K562 (cell line): ENCODE results near the gene PRICKLE4. TPM values are rescaled to one million over a fixed set of nuclear protein-coding genes. Genes with fewer than 3 reads are reported as not detected.

Source experiments
- CEBPG ChIP-seq, 3 experiments: fragments of 200-800 bp in 1 of 3; sonication (Bioruptor generic) in 1 of 3; sonication (generic) in 1 of 3; formaldehyde crosslinking in 1 of 3; IDR thresholded peaks in 2 of 3; conservative IDR thresholded peaks in 1 of 3; 2 replicates each; pipeline versions ENCODE4 v1.6.1 to v1.8.0; 2016 to 2022; ENCODE audit warnings: missing compliant biosample characterization in 2 of 3, missing genetic modification characterization in 2 of 3, mild to moderate bottlenecking in 1 of 3, missing genetic modification reagents in 1 of 3
- CHD2 ChIP-seq: IDR thresholded peaks from 2 replicates; pipeline ENCODE4 v1.6.1; 2011; ENCODE audit warnings: low read depth, low read length
- CREB5 ChIP-seq: fragments of 250-450 bp; sonication (Bioruptor Pico); IDR thresholded peaks from 2 replicates; pipeline ENCODE4 v1.5.0; 2020; ENCODE audit warnings: mild to moderate bottlenecking
- CTCFL ChIP-seq: IDR thresholded peaks from 2 replicates; pipeline ENCODE4 v1.6.1; 2011; ENCODE audit warnings: borderline replicate concordance, low read depth, mild to moderate bottlenecking, moderate library complexity, low read length; ENCODE audit not compliant: insufficient read depth, poor library complexity, severe bottlenecking
- MNT ChIP-seq, 2 experiments: fragments of 450-650 bp; conservative IDR thresholded peaks; 2 replicates each; pipeline ENCODE4 v1.6.1; 2017; ENCODE audit warnings: mild to moderate bottlenecking in 2 of 2, moderate library complexity in 2 of 2
- SP1 ChIP-seq: sonication (generic); formaldehyde crosslinking; IDR thresholded peaks from 2 replicates; pipeline ENCODE4 v1.8.1; 2022; ENCODE audit warnings: mild to moderate bottlenecking, missing genetic modification reagents
- TBL1XR1 ChIP-seq, 2 experiments: IDR thresholded peaks; 2 replicates each; pipeline ENCODE4 v1.6.1; 2012; ENCODE audit warnings: improper control_type of control experiment in 2 of 2, low read length in 2 of 2, mild to moderate bottlenecking in 1 of 2
- UBTF ChIP-seq, 2 experiments: IDR thresholded peaks; 2 replicates each; pipeline ENCODE4 v1.6.1; 2012; ENCODE audit warnings: improper control_type of control experiment in 2 of 2, low read depth in 2 of 2, low read length in 2 of 2, borderline replicate concordance in 1 of 2
- ZBTB26 ChIP-seq: fragments of 450-650 bp; formaldehyde crosslinking; IDR thresholded peaks from 2 replicates; pipeline ENCODE4 v1.4.0; 2022; ENCODE audit warnings: missing genetic modification characterization
- ZNF277 ChIP-seq: fragments of 250-450 bp; sonication (Bioruptor Pico); IDR thresholded peaks from 2 replicates; pipeline ENCODE4 v1.8.0; 2022; ENCODE audit warnings: inconsistent platforms, mild to moderate bottlenecking, moderate library complexity, borderline replicate concordance
- ZNF280A ChIP-seq: fragments of 450-650 bp; IDR thresholded peaks from 2 replicates; pipeline ENCODE4 v1.6.1; 2018; ENCODE audit warnings: mild to moderate bottlenecking, low read depth; ENCODE audit not compliant: partially characterized antibody
- polyA plus RNA-seq, 8 experiments: library from polyadenylated mRNA; depleted of rRNA in 4 of 8; stranded (reverse) in 5 of 8; unstranded in 3 of 8; fragments of >200 nt; fragmentation: Nextera tagmentation in 2 of 8; fragmentation: Illumina TruSeq in 1 of 8; extraction: Ambion mirVana in 2 of 8; extraction: Trizol in 1 of 8; gene quantifications; 2 replicates each; pipeline versions ENCODE4 v1.2.1 to v1.2.3, GENCODE V29; 2011 to 2014; ENCODE audit warnings: inconsistent platforms in 1 of 8, missing spikeins in 1 of 8
- total RNA-seq, 7 experiments: library from RNA; depleted of rRNA in 6 of 7; stranded (reverse); fragments of >200 nt in 6 of 7; fragmentation: Illumina TruSeq in 2 of 7; extraction: Trizol in 2 of 7; gene quantifications; 2 replicates each; pipeline versions ENCODE4 v1.2.1 to v1.2.3, GENCODE V29; 2011 to 2021; ENCODE audit warnings: low replicate concordance in 1 of 7

Gene PRICKLE4
- total and polyA plus RNA-seq, 9 of the 15 experiments (the other 6 are each of a cell fraction or from before 2014, with no cell fraction given) = 0.20 to 0.32 (median 0.27) TPM; not detected in 6

- TF ChIP-seq ZNF280A (no peak), ZNF277 (CRISPR knock-in tag) (no peak), TBL1XR1 (IDR thresholded peaks at IDR 0.05; ENCODE audit: low read length in 2 of 2) (0 out of 4 replicates have a peak, but pooled peaks of 1 of the 2 experiments have one; percentile 68), MNT (conservative IDR thresholded peaks at IDR 0.05) (peak in 1 of 2 experiments; percentile 59; a peak in 3 of 4 replicates), UBTF (IDR thresholded peaks at IDR 0.05; ENCODE audit: borderline replicate concordance in 1 of 2, low read depth in 2 of 2, low read length in 2 of 2) (peak in 1 of 2 experiments; percentile 76; a peak in 1 of 4 replicates), CTCFL (peak; percentile 99), SP1 (CRISPR knock-in tag) (peak; percentile 96), ZBTB26 (CRISPR knock-in tag) (no peak), CREB5 (no peak), CEBPG (CRISPR knock-in tag; IDR thresholded peaks at IDR 0.05) (peak; percentile 39; the same call in 1 of the 2 replicates), CEBPG (tag; conservative IDR thresholded peaks at IDR 0.05 in 1 of 2, IDR thresholded peaks at IDR 0.05 in 1 of 2) (no peak), CHD2 (peak; percentile 83)
Observed at GRCh38 chr6:41735427-41736185, 45.0 kb upstream of the PRICKLE4 start, which contains the start of gene TFEB (continued).
